HG03045 (cell line): ENCODE data around the gene HOXC11.

Source experiments
- ATAC-seq: cut with Tn5 transposase; IDR thresholded peaks from one replicate; pipeline ENCODE4 v1.9.1; 2021; ENCODE audit warnings: mild to moderate bottlenecking, moderate library complexity; ENCODE audit not compliant: unreplicated experiment

Gene HOXC11

GRCh38 chr12:54007538-54008259, 34.8 kb downstream of the HOXC11 start:
- ATAC-seq = no peak

- ATAC-seq = no peak
These were observed 35.3 kb downstream of the HOXC11 start for GRCh38 chr12:54008260-54008552.

- no peak for ATAC-seq
These were observed 36.5 kb downstream of the HOXC11 start for GRCh38 chr12:54009171-54010052.

- no peak for ATAC-seq
These were observed 37.4 kb downstream of the HOXC11 start for GRCh38 chr12:54010053-54010971.

- ATAC-seq = no peak
These were observed 38.2 kb downstream of the HOXC11 start for GRCh38 chr12:54010972-54011664.

GRCh38 chr12:54011665-54012532, 39.0 kb downstream of the HOXC11 start:
- no peak for ATAC-seq

GRCh38 chr12:54012631-54013409, 39.9 kb downstream of the HOXC11 start:
- no peak for ATAC-seq

GRCh38 chr12:54014377-54015017, 41.6 kb downstream of the HOXC11 start:
- ATAC-seq = no peak

- ATAC-seq = no peak
These were observed 42.3 kb downstream of the HOXC11 start for GRCh38 chr12:54015018-54015931.

GRCh38 chr12:54016051-54016450, 43.1 kb downstream of the HOXC11 start:
- no peak for ATAC-seq

- ATAC-seq = no peak
These were observed 43.6 kb downstream of the HOXC11 start for GRCh38 chr12:54016478-54016964.

- ATAC-seq = peak; percentile 16
These were observed 44.3 kb downstream of the HOXC11 start for GRCh38 chr12:54017027-54017788.

GRCh38 chr12:54017878-54018467, 45.0 kb downstream of the HOXC11 start:
- ATAC-seq = peak; percentile 73

- no peak for ATAC-seq
These were observed 45.6 kb downstream of the HOXC11 start for GRCh38 chr12:54018468-54018984.

- no peak for ATAC-seq
These were observed 46.3 kb downstream of the HOXC11 start for GRCh38 chr12:54019091-54019811.
